Eye (tissue), 1 donor: ENCODE data around the gene WDR37.
"Not testable (repeated sequence)": the region's sequence is repeated elsewhere in the genome, so short reads cannot be mapped to it uniquely, and the experiment has no call there.

Experiments
- DNase-seq: peaks from one replicate; pipeline ENCODE4 v3.0.0-alpha.2; 2015

The WDR37 gene

GRCh38 chr10:1044146-1044545 lies 12.0 kb upstream of the WDR37 start:
- DNase-seq: peak; percentile 38

GRCh38 chr10:1044964-1045363 lies 11.2 kb upstream of the WDR37 start:
- DNase-seq: no peak

GRCh38 chr10:1045415-1045814 lies 10.8 kb upstream of the WDR37 start:
- DNase-seq: no peak

- DNase-seq: peak; percentile 70
These were observed 8.2 kb upstream of the WDR37 start for GRCh38 chr10:1047937-1048336.

GRCh38 chr10:1048349-1048731 lies 7.8 kb upstream of the WDR37 start:
- no peak for DNase-seq

GRCh38 chr10:1048732-1049424 lies 7.3 kb upstream of the WDR37 start, which contains the start of gene IDI1:
TSS of gene IDI1 (minus strand) at chr10:1049119. CDS start at chr10:1049003, 116 bp downstream.
- DNase-seq: peak; percentile 99

- DNase-seq: no peak
These were observed 6.7 kb upstream of the WDR37 start for GRCh38 chr10:1049425-1049958.

GRCh38 chr10:1050145-1050544 lies 6.0 kb upstream of the WDR37 start:
- peak; percentile 30 for DNase-seq

- DNase-seq: no peak
These were observed 5.6 kb upstream of the WDR37 start for GRCh38 chr10:1050554-1050953.

GRCh38 chr10:1054684-1055083 lies 1.5 kb upstream of the WDR37 start:
- DNase-seq: no peak

GRCh38 chr10:1057106-1057657 lies 997 bp downstream of the WDR37 start:
- no peak for DNase-seq

GRCh38 chr10:1058017-1058416 lies 1.8 kb downstream of the WDR37 start:
- no peak for DNase-seq

GRCh38 chr10:1059902-1060301 lies 3.7 kb downstream of the WDR37 start:
- no peak for DNase-seq

- no peak for DNase-seq
These were observed 6.0 kb downstream of the WDR37 start for GRCh38 chr10:1061930-1062774.

- no peak for DNase-seq
These were observed 7.2 kb downstream of the WDR37 start for GRCh38 chr10:1063232-1063865.

GRCh38 chr10:1064964-1065247 lies 8.7 kb downstream of the WDR37 start:
- DNase-seq: no peak

- not testable (repeated sequence) for DNase-seq
These were observed 10.5 kb downstream of the WDR37 start for GRCh38 chr10:1066734-1067133.

GRCh38 chr10:1068380-1069361 lies 12.5 kb downstream of the WDR37 start:
- no peak for DNase-seq

GRCh38 chr10:1070919-1071318 lies 14.7 kb downstream of the WDR37 start:
- no peak for DNase-seq

GRCh38 chr10:1074052-1074747 lies 18.0 kb downstream of the WDR37 start:
- no peak for DNase-seq

- DNase-seq: no peak
These were observed 18.6 kb downstream of the WDR37 start for GRCh38 chr10:1074748-1075308.
